ENCODE measurements around the gene CFC1.
"Not testable (repeated sequence)": the region's sequence is repeated elsewhere in the genome, so short reads cannot be mapped to it uniquely, and the experiment has no call there.

The CFC1 gene

GRCh38 chr2:130599393-130599792, at the start of gene CFC1:
Gene CFC1 (minus strand): TSS chr2:130599575. CDS start chr2:130599287, 288 bp downstream.
- DNase-seq (ENCODE audit: low read depth); in situ Hi-C loops (cut with HindIII; ENCODE audit: low sequenced_read_pairs); H3K4me3 ChIP-seq (ENCODE audit: low read depth, low read length): not testable (repeated sequence)

- in situ Hi-C loops (cut with HindIII; ENCODE audit: low sequenced_read_pairs); DNase-seq (ENCODE audit: low read depth); H3K4me3 ChIP-seq (ENCODE audit: low read depth, low read length): not testable (repeated sequence)
Measured at GRCh38 chr2:130641688-130642087, 42.3 kb upstream of the CFC1 start.

- DNase-seq (ENCODE audit: low read depth); H3K4me3 ChIP-seq (ENCODE audit: low read depth, low read length); in situ Hi-C loops (cut with HindIII; ENCODE audit: low sequenced_read_pairs): not testable (repeated sequence)
Measured at GRCh38 chr2:130638973-130639372, 39.6 kb upstream of the CFC1 start.

- in situ Hi-C loops (cut with HindIII; ENCODE audit: low sequenced_read_pairs); H3K4me3 ChIP-seq (ENCODE audit: low read depth, low read length): not testable (repeated sequence)
Measured at GRCh38 chr2:130628784-130629475, 29.6 kb upstream of the CFC1 start.

GRCh38 chr2:130611140-130611539, 11.8 kb upstream of the CFC1 start, which contains the start of gene POTEJ:
Gene POTEJ (plus strand): TSS chr2:130611440. CDS start chr2:130611533, 93 bp downstream.
- H3K4me3 ChIP-seq (ENCODE audit: low read depth, low read length); DNase-seq (ENCODE audit: low read depth); in situ Hi-C loops (cut with HindIII; ENCODE audit: low sequenced_read_pairs): not testable (repeated sequence)

More at GRCh38 chr2:130628784-130629475, 29.6 kb upstream of the CFC1 start:
- not testable (repeated sequence) for DNase-seq (ENCODE audit: low read depth)

GRCh38 chr2:130610486-130610885, 11.1 kb upstream of the CFC1 start:
- H3K4me3 ChIP-seq (ENCODE audit: low read depth, low read length); in situ Hi-C loops (cut with HindIII; ENCODE audit: low sequenced_read_pairs); DNase-seq (ENCODE audit: low read depth): not testable (repeated sequence)

GRCh38 chr2:130609002-130609920, 9.9 kb upstream of the CFC1 start:
- DNase-seq (ENCODE audit: low read depth); in situ Hi-C loops (cut with HindIII; ENCODE audit: low sequenced_read_pairs); H3K4me3 ChIP-seq (ENCODE audit: low read depth, low read length): not testable (repeated sequence)

GRCh38 chr2:130608276-130609001, 9.1 kb upstream of the CFC1 start:
- DNase-seq (ENCODE audit: low read depth); in situ Hi-C loops (cut with HindIII; ENCODE audit: low sequenced_read_pairs); H3K4me3 ChIP-seq (ENCODE audit: low read depth, low read length): not testable (repeated sequence)

GRCh38 chr2:130601648-130602302, 2.4 kb upstream of the CFC1 start:
- DNase-seq (ENCODE audit: low read depth); in situ Hi-C loops (cut with HindIII; ENCODE audit: low sequenced_read_pairs); H3K4me3 ChIP-seq (ENCODE audit: low read depth, low read length): not testable (repeated sequence)

- in situ Hi-C loops (cut with HindIII; ENCODE audit: low sequenced_read_pairs); H3K4me3 ChIP-seq (ENCODE audit: low read depth, low read length); DNase-seq (ENCODE audit: low read depth): not testable (repeated sequence)
Measured at GRCh38 chr2:130599926-130600325, 551 bp upstream of the CFC1 start.

- DNase-seq (ENCODE audit: low read depth); H3K4me3 ChIP-seq (ENCODE audit: low read depth, low read length); in situ Hi-C loops (cut with HindIII; ENCODE audit: low sequenced_read_pairs): not testable (repeated sequence)
Measured at GRCh38 chr2:130598463-130598862, 912 bp downstream of the CFC1 start.

GRCh38 chr2:130597994-130598393, 1.4 kb downstream of the CFC1 start:
- DNase-seq (ENCODE audit: low read depth); in situ Hi-C loops (cut with HindIII; ENCODE audit: low sequenced_read_pairs); H3K4me3 ChIP-seq (ENCODE audit: low read depth, low read length): not testable (repeated sequence)

GRCh38 chr2:130596757-130597156, 2.6 kb downstream of the CFC1 start:
- H3K4me3 ChIP-seq (ENCODE audit: low read depth, low read length); DNase-seq (ENCODE audit: low read depth); in situ Hi-C loops (cut with HindIII; ENCODE audit: low sequenced_read_pairs): not testable (repeated sequence)

- DNase-seq (ENCODE audit: low read depth); in situ Hi-C loops (cut with HindIII; ENCODE audit: low sequenced_read_pairs); H3K4me3 ChIP-seq (ENCODE audit: low read depth, low read length): not testable (repeated sequence)
Measured at GRCh38 chr2:130594011-130594410, 5.4 kb downstream of the CFC1 start.

GRCh38 chr2:130592791-130593414, 6.5 kb downstream of the CFC1 start:
- DNase-seq (ENCODE audit: low read depth); H3K4me3 ChIP-seq (ENCODE audit: low read depth, low read length); in situ Hi-C loops (cut with HindIII; ENCODE audit: low sequenced_read_pairs): not testable (repeated sequence)

GRCh38 chr2:130590842-130591359, 8.5 kb downstream of the CFC1 start:
- DNase-seq (ENCODE audit: low read depth); H3K4me3 ChIP-seq (ENCODE audit: low read depth, low read length); in situ Hi-C loops (cut with HindIII; ENCODE audit: low sequenced_read_pairs): not testable (repeated sequence)

Measured in astrocyte of the cerebellum (primary cell).